GM21447 (cell line): ENCODE results near the gene PDLIM1.
"Not testable (repeated sequence)": the region's sequence is repeated elsewhere in the genome, so short reads cannot be mapped to it uniquely, and the experiment has no call there.

Experiments
- ATAC-seq: cut with Tn5 transposase; IDR thresholded peaks from one replicate; pipeline ENCODE4 v1.9.1; 2021; ENCODE audit not compliant: unreplicated experiment

Gene PDLIM1

GRCh38 chr10:95211606-95212279, 79.1 kb downstream of the PDLIM1 start:
- no peak for ATAC-seq

GRCh38 chr10:95209509-95210127, 81.2 kb downstream of the PDLIM1 start:
- no peak for ATAC-seq

GRCh38 chr10:95208702-95209391, 82.0 kb downstream of the PDLIM1 start:
- no peak for ATAC-seq

GRCh38 chr10:95202865-95203264, 87.9 kb downstream of the PDLIM1 start:
- not testable (repeated sequence) for ATAC-seq

- no peak for ATAC-seq
Measured at GRCh38 chr10:95201736-95202135, 89.1 kb downstream of the PDLIM1 start.

GRCh38 chr10:95196046-95196445, 94.8 kb downstream of the PDLIM1 start:
- ATAC-seq: no peak

GRCh38 chr10:95193944-95194343, 96.9 kb downstream of the PDLIM1 start, which contains the start of gene ACSM6:
TSS of gene ACSM6 (plus strand) at chr10:95194238. CDS start at chr10:95194486, 248 bp downstream.
- no peak for ATAC-seq

- ATAC-seq: no peak
Measured at GRCh38 chr10:95188593-95188992, 102.2 kb downstream of the PDLIM1 start.

GRCh38 chr10:95187617-95188016, 103.2 kb downstream of the PDLIM1 start:
- no peak for ATAC-seq
